ENCODE data around the gene SLC35A5. TPM values are rescaled to one million over a fixed set of nuclear protein-coding genes. Genes with fewer than 3 reads are reported as not detected.

SLC35A5 gene
- polyA plus RNA-seq, 1 experiment, result 53.6 TPM

GRCh38 chr3:112546216-112546759 is 15.6 kb upstream of the SLC35A5 start:
- Histone ChIP-seq H3K9me3 (ENCODE audit: control insufficient read depth, insufficient read depth, low read length) (no peaks in the 10 kb centered on the region), H3K27ac (ENCODE audit: low read depth, low read length) (no peak overlapping the region), H3K27me3 (ENCODE audit: control insufficient read depth, insufficient read depth, low read length) (no peaks in the 10 kb centered on the region), H3K4me3 (ENCODE audit: low read depth, low read length) (no peak overlapping the region)
- no peak for DNase-seq (ENCODE audit: low read depth, low spot score)
- CTCF ChIA-PET, result interaction anchor here (1.5 kb wide), 1 partner anchor 13 kb away, joined by 5 read pairs; no protein-coding TSS in a partner anchor
- POLR2A ChIA-PET, result no interaction called here
- no peak for TF ChIP-seq CTCF (IDR thresholded peaks at IDR 0.05; ENCODE audit: low read depth, low read length)

- POLR2A ChIA-PET, result no interaction called here
- DNase-seq (ENCODE audit: low read depth, low spot score), result no peak
- CTCF ChIA-PET, result interaction anchor here (0.5 to 1.7 kb wide), 5 partner anchors 10 to 439 kb away, joined by 3 to 7 read pairs (median 3); partner anchors contain the start of gene SLC9C1
Measured at GRCh38 chr3:112550859-112551258, 11.0 kb upstream of the SLC35A5 start.

GRCh38 chr3:112555535-112556170 is 6.2 kb upstream of the SLC35A5 start:
- CTCF ChIA-PET, result no interaction called here
- POLR2A ChIA-PET, result no interaction called here

More at GRCh38 chr3:112550859-112551258, 11.0 kb upstream of the SLC35A5 start:
- Histone ChIP-seq H3K27ac (ENCODE audit: low read depth, low read length) (no peak overlapping the region), H3K4me3 (ENCODE audit: low read depth, low read length) (no peak overlapping the region), H3K9me3 (ENCODE audit: control insufficient read depth, insufficient read depth, low read length) (no peaks in the 10 kb centered on the region), H3K27me3 (ENCODE audit: control insufficient read depth, insufficient read depth, low read length) (no peaks in the 10 kb centered on the region)
- TF ChIP-seq CTCF (IDR thresholded peaks at IDR 0.05; ENCODE audit: low read depth, low read length), result no peak

GRCh38 chr3:112557976-112558375 is 3.9 kb upstream of the SLC35A5 start:
- no peak overlapping the region for H3K27ac ChIP-seq (ENCODE audit: low read depth, low read length)
- ChIA-PET POLR2A (no interaction called here), CTCF (interaction anchor here (1.0 to 1.2 kb wide), 3 partner anchors 25 to 265 kb away, joined by 3 to 4 read pairs (median 3); partner anchors contain the start of gene SLC9C1)
- no peak for DNase-seq (ENCODE audit: low read depth, low spot score)
- no peaks in the 10 kb centered on the region for H3K27me3 ChIP-seq (ENCODE audit: control insufficient read depth, insufficient read depth, low read length)
- H3K9me3 ChIP-seq (ENCODE audit: control insufficient read depth, insufficient read depth, low read length), result no peaks in the 10 kb centered on the region; the same call in 1 of the 2 replicates
- no peak for TF ChIP-seq CTCF (IDR thresholded peaks at IDR 0.05; ENCODE audit: low read depth, low read length)
- no peak overlapping the region for H3K4me3 ChIP-seq (ENCODE audit: low read depth, low read length)

More at GRCh38 chr3:112555535-112556170, 6.2 kb upstream of the SLC35A5 start:
- Histone ChIP-seq H3K27ac (ENCODE audit: low read depth, low read length) (no peak overlapping the region), H3K4me3 (ENCODE audit: low read depth, low read length) (no peak overlapping the region), H3K27me3 (ENCODE audit: control insufficient read depth, insufficient read depth, low read length) (no peaks in the 10 kb centered on the region), H3K9me3 (ENCODE audit: control insufficient read depth, insufficient read depth, low read length) (no peaks in the 10 kb centered on the region)
- TF ChIP-seq CTCF (IDR thresholded peaks at IDR 0.05; ENCODE audit: low read depth, low read length), result no peak
- DNase-seq (ENCODE audit: low read depth, low spot score), result no peak

- no peak for DNase-seq (ENCODE audit: low read depth, low spot score)
- Histone ChIP-seq H3K27me3 (ENCODE audit: control insufficient read depth, insufficient read depth, low read length) (no peaks in the 10 kb centered on the region), H3K4me3 (ENCODE audit: low read depth, low read length) (peak overlapping the region; percentile 95), H3K27ac (ENCODE audit: low read depth, low read length) (no peak overlapping the region), H3K9me3 (ENCODE audit: control insufficient read depth, insufficient read depth, low read length) (no peaks in the 10 kb centered on the region; the same call in 1 of the 2 replicates)
- POLR2A ChIA-PET, result no interaction called here
- CTCF ChIA-PET, result interaction anchor here (0.7 kb wide), 2 partner anchors 12 to 234 kb away, joined by 3 read pairs; no protein-coding TSS in a partner anchor
- no peak for TF ChIP-seq CTCF (IDR thresholded peaks at IDR 0.05; ENCODE audit: low read depth, low read length)
Measured at GRCh38 chr3:112560307-112560706, 1.5 kb upstream of the SLC35A5 start.
